ENCODE data around the gene BOC.

Gene BOC

GRCh38 chr3:113214917-113215595 is 3.7 kb downstream of the BOC start:
- peaks cover 6% of the 10 kb centered on the region; the same call in 1 of the 2 replicates for H3K27me3 ChIP-seq (replicated peaks; ENCODE audit: control insufficient read depth, insufficient read depth, low read length)
- no peak overlapping the region for H3K4me3 ChIP-seq (replicated peaks; ENCODE audit: low read depth, low read length)
- TF ChIP-seq CTCF (IDR thresholded peaks at IDR 0.05; ENCODE audit: insufficient read depth, low read length, poor library complexity, severe bottlenecking) = no peak
- no peak for DNase-seq (ENCODE audit: extremely low read depth, insufficient read length)
- H3K36me3 ChIP-seq (ENCODE audit: control insufficient read depth, insufficient read depth, low read length) = no peaks in the 10 kb centered on the region

- no peak overlapping the region for H3K4me3 ChIP-seq (replicated peaks; ENCODE audit: low read depth, low read length)
- H3K27me3 ChIP-seq (replicated peaks; ENCODE audit: control insufficient read depth, insufficient read depth, low read length) = peaks cover 4% of the 10 kb centered on the region; the same call in 1 of the 2 replicates
- H3K36me3 ChIP-seq (ENCODE audit: control insufficient read depth, insufficient read depth, low read length) = no peaks in the 10 kb centered on the region
- no peak for DNase-seq (ENCODE audit: extremely low read depth, insufficient read length)
- TF ChIP-seq CTCF (IDR thresholded peaks at IDR 0.05; ENCODE audit: insufficient read depth, low read length, poor library complexity, severe bottlenecking) = no peak
These were observed 5.0 kb downstream of the BOC start for GRCh38 chr3:113216393-113216792.

- DNase-seq (ENCODE audit: extremely low read depth, insufficient read length) = no peak
These were observed 6.8 kb downstream of the BOC start for GRCh38 chr3:113218011-113218680.

GRCh38 chr3:113218681-113219045 is 7.3 kb downstream of the BOC start:
- DNase-seq (ENCODE audit: extremely low read depth, insufficient read length) = no peak

More at GRCh38 chr3:113218011-113218680, 6.8 kb downstream of the BOC start:
- Histone ChIP-seq H3K4me3 (replicated peaks; ENCODE audit: low read depth, low read length) (no peak overlapping the region), H3K27me3 (replicated peaks; ENCODE audit: control insufficient read depth, insufficient read depth, low read length) (peaks cover under 1% of the 10 kb centered on the region; the same call in 1 of the 2 replicates), H3K36me3 (ENCODE audit: control insufficient read depth, insufficient read depth, low read length) (no peaks in the 10 kb centered on the region)
- TF ChIP-seq CTCF (IDR thresholded peaks at IDR 0.05; ENCODE audit: insufficient read depth, low read length, poor library complexity, severe bottlenecking) = no peak

GRCh38 chr3:113219605-113220300 is 8.4 kb downstream of the BOC start:
- H3K27me3 ChIP-seq (replicated peaks; ENCODE audit: control insufficient read depth, insufficient read depth, low read length) = no peaks in the 10 kb centered on the region; the same call in 1 of the 2 replicates

More at GRCh38 chr3:113218681-113219045, 7.3 kb downstream of the BOC start:
- no peak overlapping the region for H3K4me3 ChIP-seq (replicated peaks; ENCODE audit: low read depth, low read length)
- H3K36me3 ChIP-seq (ENCODE audit: control insufficient read depth, insufficient read depth, low read length) = no peaks in the 10 kb centered on the region
- no peaks in the 10 kb centered on the region; the same call in 1 of the 2 replicates for H3K27me3 ChIP-seq (replicated peaks; ENCODE audit: control insufficient read depth, insufficient read depth, low read length)
- no peak for TF ChIP-seq CTCF (IDR thresholded peaks at IDR 0.05; ENCODE audit: insufficient read depth, low read length, poor library complexity, severe bottlenecking)

More at GRCh38 chr3:113219605-113220300, 8.4 kb downstream of the BOC start:
- no peak overlapping the region for H3K4me3 ChIP-seq (replicated peaks; ENCODE audit: low read depth, low read length)
- no peak for TF ChIP-seq CTCF (IDR thresholded peaks at IDR 0.05; ENCODE audit: insufficient read depth, low read length, poor library complexity, severe bottlenecking)
- DNase-seq (ENCODE audit: extremely low read depth, insufficient read length) = no peak
- no peaks in the 10 kb centered on the region for H3K36me3 ChIP-seq (ENCODE audit: control insufficient read depth, insufficient read depth, low read length)

Data from GM06990 (cell line).